Caco-2 (cell line): ENCODE results near the gene CYP2S1. TPM values are rescaled to one million over a fixed set of nuclear protein-coding genes. Genes with fewer than 3 reads are reported as not detected.

Source experiments
- BruUV-seq: library from RNA; stranded (reverse); fragments of 400-500 nt; replicated peaks from 2 replicates; lab custom pipeline; 2021; lab: Mats Ljungman, UMichigan
- CTCF ChIA-PET: fragments of 300-600 bp; sonication (Branson Sonifier 250); formaldehyde crosslinking; loops from one replicate; lab custom pipeline; 2022; ENCODE audit warnings: antibody characterized with exemption; lab: Charles Lee
- POLR2A ChIA-PET: fragments of 300-600 bp; sonication (Branson Sonifier 250); formaldehyde crosslinking; loops from one replicate; lab custom pipeline; 2022; ENCODE audit warnings: antibody characterized with exemption; lab: Charles Lee
- DNase-seq, 2 experiments: peaks; one replicate each; pipeline versions ENCODE4 v3.0.0 to v3.0.0-alpha.2; 2020 to 2022
- H3K27me3 ChIP-seq: replicated peaks from 2 replicates; pipeline ENCODE4 v1.6.0; 2011; ENCODE audit warnings: low read length; ENCODE audit not compliant: control insufficient read depth, insufficient read depth
- H3K36me3 ChIP-seq: 2 replicates; pipeline ENCODE4 v1.5.1; 2011; ENCODE audit warnings: low read length; ENCODE audit not compliant: control insufficient read depth, insufficient read depth
- H3K4me1 ChIP-seq: fragments of 250-450 bp; sonication (Bioruptor Pico); 2 replicates; pipeline ENCODE4 v1.5.1; 2020; ENCODE audit warnings: mild to moderate bottlenecking
- H3K4me3 ChIP-seq: 2 replicates; pipeline ENCODE4 v1.5.1; 2011; ENCODE audit warnings: low read depth, mild to moderate bottlenecking, control low read depth, low read length
- H3K9me3 ChIP-seq: fragments of 250-450 bp; sonication (Bioruptor Pico); 2 replicates; pipeline ENCODE4 v1.5.1; 2020; ENCODE audit warnings: mild to moderate bottlenecking, moderate library complexity
- H3K27ac Mint-ChIP-seq: one replicate; pipeline ENCODE4 v1.8.0; 2022; ENCODE audit warnings: mixed read lengths; ENCODE audit not compliant: unreplicated experiment
- H3K27me3 Mint-ChIP-seq: one replicate; pipeline ENCODE4 v1.8.0; 2022; ENCODE audit warnings: mixed read lengths; ENCODE audit not compliant: insufficient read depth, unreplicated experiment
- H3K36me3 Mint-ChIP-seq: one replicate; pipeline ENCODE4 v1.8.0; 2022; ENCODE audit warnings: mild to moderate bottlenecking, mixed read lengths; ENCODE audit not compliant: insufficient read depth, unreplicated experiment
- H3K4me1 Mint-ChIP-seq: one replicate; pipeline ENCODE4 v1.8.0; 2022; ENCODE audit warnings: low read depth, mixed read lengths; ENCODE audit not compliant: unreplicated experiment
- H3K4me3 Mint-ChIP-seq: one replicate; pipeline ENCODE4 v1.8.0; 2022; ENCODE audit warnings: mild to moderate bottlenecking, moderate library complexity, mixed read lengths; ENCODE audit not compliant: unreplicated experiment
- H3K9me3 Mint-ChIP-seq: one replicate; pipeline ENCODE4 v1.8.0; 2022; ENCODE audit warnings: mixed read lengths; ENCODE audit not compliant: unreplicated experiment
- intact Hi-C: fragments of 100-400 bp; cut with micrococcal nuclease; formaldehyde crosslinking; loops from one replicate; pipeline ENCODE4 v1.10.0; 2022; ENCODE audit not compliant: unreplicated experiment
- total RNA-seq: library from RNA; stranded (reverse); gene quantifications from 2 replicates; pipeline ENCODE4 v1.2.3, GENCODE V29; 2022
- TF ChIP-seq, protein P1 (sequence below), 2 experiments: fragments of 200-600 bp in 1 of 2; IDR thresholded peaks; 1 replicate in 1 of 2; 2 replicates in 1 of 2; pipeline versions ENCODE4 v1.5.1 to v1.8.0; 2011 to 2022; ENCODE audit warnings: antibody characterized with exemption in 1 of 2, control low read depth in 1 of 2, inconsistent platforms in 1 of 2, low read depth in 1 of 2, low read length in 1 of 2, mild to moderate bottlenecking in 1 of 2, moderate library complexity in 1 of 2; ENCODE audit not compliant: insufficient read depth in 1 of 2, severe bottlenecking in 1 of 2, unreplicated experiment in 1 of 2

Gene CYP2S1
- total RNA-seq, 1 experiment from 2014 or later = 56.0 TPM

DNA sequence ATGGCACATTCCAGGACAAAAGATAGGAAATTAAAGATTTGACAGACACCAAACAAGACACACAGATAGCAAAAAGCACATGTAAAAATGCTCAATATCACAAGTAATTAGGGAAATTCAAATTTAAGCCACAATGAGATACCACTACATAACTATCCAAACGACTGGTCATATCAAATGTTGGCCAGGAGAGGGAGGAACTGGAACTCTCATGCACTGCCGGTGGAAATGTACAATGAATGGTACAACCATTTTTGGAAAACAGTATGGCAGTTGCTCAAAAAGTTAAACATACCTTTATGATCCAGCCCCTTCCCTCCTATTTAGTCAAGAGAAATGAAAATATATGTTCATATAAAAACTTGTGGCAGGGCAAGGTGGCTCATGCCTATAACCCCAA, 36.8 kb upstream of the CYP2S1 start:
- ChIA-PET POLR2A (no interaction called here), CTCF (no interaction called here)
- H3K4me1 Mint-ChIP-seq = peaks cover 24% of the 10 kb centered on the region
- Histone ChIP-seq H3K4me3 (no peak overlapping the region), H3K27me3 (no peaks in the 10 kb centered on the region), H3K36me3 (no peaks in the 10 kb centered on the region), H3K4me1 (peaks cover 29% of the 10 kb centered on the region), H3K9me3 (no peaks in the 10 kb centered on the region)
- H3K27me3 Mint-ChIP-seq = no peaks in the 10 kb centered on the region
- H3K4me3 Mint-ChIP-seq = no peak overlapping the region
- H3K36me3 Mint-ChIP-seq = peaks cover 20% of the 10 kb centered on the region
- intact Hi-C loops = no loop called here
- TF ChIP-seq, protein P1, sequence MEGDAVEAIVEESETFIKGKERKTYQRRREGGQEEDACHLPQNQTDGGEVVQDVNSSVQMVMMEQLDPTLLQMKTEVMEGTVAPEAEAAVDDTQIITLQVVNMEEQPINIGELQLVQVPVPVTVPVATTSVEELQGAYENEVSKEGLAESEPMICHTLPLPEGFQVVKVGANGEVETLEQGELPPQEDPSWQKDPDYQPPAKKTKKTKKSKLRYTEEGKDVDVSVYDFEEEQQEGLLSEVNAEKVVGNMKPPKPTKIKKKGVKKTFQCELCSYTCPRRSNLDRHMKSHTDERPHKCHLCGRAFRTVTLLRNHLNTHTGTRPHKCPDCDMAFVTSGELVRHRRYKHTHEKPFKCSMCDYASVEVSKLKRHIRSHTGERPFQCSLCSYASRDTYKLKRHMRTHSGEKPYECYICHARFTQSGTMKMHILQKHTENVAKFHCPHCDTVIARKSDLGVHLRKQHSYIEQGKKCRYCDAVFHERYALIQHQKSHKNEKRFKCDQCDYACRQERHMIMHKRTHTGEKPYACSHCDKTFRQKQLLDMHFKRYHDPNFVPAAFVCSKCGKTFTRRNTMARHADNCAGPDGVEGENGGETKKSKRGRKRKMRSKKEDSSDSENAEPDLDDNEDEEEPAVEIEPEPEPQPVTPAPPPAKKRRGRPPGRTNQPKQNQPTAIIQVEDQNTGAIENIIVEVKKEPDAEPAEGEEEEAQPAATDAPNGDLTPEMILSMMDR (IDR thresholded peaks at IDR 0.05; ENCODE audit: insufficient read depth in 1 of 2, low read depth in 1 of 2, low read length in 1 of 2, severe bottlenecking in 1 of 2, unreplicated experiment in 1 of 2) = peak in 1 of 2 experiments; percentile 32
- DNase-seq = no peak
- no peaks in the 10 kb centered on the region for H3K9me3 Mint-ChIP-seq
- BruUV-seq = no TSS peak
- no peak overlapping the region for H3K27ac Mint-ChIP-seq

DNA sequence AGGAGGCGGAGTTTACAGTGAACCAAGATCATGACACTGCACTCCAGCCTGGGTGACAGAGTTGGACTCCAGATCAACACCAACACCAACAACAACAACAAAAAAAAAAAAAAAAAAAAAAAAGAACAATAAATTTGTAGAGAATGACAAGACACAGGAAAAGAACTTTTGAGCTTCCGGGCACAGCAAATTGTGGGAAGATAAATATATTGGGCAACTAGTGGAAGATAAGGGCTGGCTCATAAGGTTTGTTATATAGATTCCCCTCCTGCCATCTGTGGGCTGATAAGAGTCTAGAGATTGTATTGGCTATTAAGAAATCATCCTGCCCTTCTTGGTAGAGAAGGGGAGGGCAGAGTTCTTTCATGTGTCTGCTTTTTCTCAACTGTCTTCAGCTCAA, 33.1 kb upstream of the CYP2S1 start:
- H3K4me3 Mint-ChIP-seq = no peak overlapping the region
- peak overlapping the region; percentile 91 for H3K27ac Mint-ChIP-seq
- H3K36me3 Mint-ChIP-seq = peaks cover 27% of the 10 kb centered on the region
- H3K4me1 ChIP-seq = peaks cover 30% of the 10 kb centered on the region
- ChIA-PET POLR2A (interaction anchor here (0.6 to 1.7 kb wide), 3 partner anchors 16 to 443 kb away, joined by 3 to 19 read pairs (median 3); partner anchors contain the start of genes COQ8B, CYP2S1 and ITPKC), CTCF (interaction anchor here (0.6 to 1.6 kb wide), 5 partner anchors 16 to 610 kb away, joined by 3 to 6 read pairs (median 5); no protein-coding TSS in a partner anchor)
- no TSS peak for BruUV-seq
- peaks cover 28% of the 10 kb centered on the region for H3K4me1 Mint-ChIP-seq
- intact Hi-C loops = loop anchor here (1.0 kb wide), 2 partner anchors 7 to 16 kb away; no protein-coding TSS in a partner anchor
- H3K4me3 ChIP-seq = no peak overlapping the region
- H3K9me3 ChIP-seq = no peaks in the 10 kb centered on the region
- no peaks in the 10 kb centered on the region for H3K27me3 ChIP-seq
- no peak for DNase-seq
- H3K9me3 Mint-ChIP-seq = peaks cover 6% of the 10 kb centered on the region
- H3K27me3 Mint-ChIP-seq = no peaks in the 10 kb centered on the region
- TF ChIP-seq, protein P1 (IDR thresholded peaks at IDR 0.05; ENCODE audit: insufficient read depth in 1 of 2, low read depth in 1 of 2, low read length in 1 of 2, severe bottlenecking in 1 of 2, unreplicated experiment in 1 of 2) = no peak
- H3K36me3 ChIP-seq = no peaks in the 10 kb centered on the region

DNA sequence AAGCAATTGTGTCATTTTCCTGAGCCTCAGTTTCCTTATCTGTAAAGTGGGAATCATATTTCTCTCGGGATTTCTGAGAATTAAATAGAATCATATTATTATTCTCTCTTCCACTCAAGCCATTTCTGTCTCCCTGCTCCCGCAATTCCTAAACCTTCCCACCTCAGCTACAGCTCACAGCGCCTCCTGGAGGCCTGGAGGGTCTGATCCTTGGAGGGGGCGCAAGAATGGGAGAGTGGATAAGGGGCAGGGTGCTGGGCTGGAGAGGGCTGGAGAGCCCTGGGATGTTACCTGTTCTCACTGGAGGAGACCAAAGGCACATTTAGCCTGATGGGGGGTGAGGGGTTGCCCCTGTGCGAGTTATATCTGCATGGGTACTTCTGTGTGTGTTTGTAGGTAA, 31.1 kb upstream of the CYP2S1 start:
- H3K4me3 ChIP-seq = no peak overlapping the region
- peak in 1 of 2 experiments; percentile 57 for DNase-seq
- H3K9me3 ChIP-seq = no peaks in the 10 kb centered on the region
- TF ChIP-seq, protein P1 (IDR thresholded peaks at IDR 0.05; ENCODE audit: insufficient read depth in 1 of 2, low read depth in 1 of 2, low read length in 1 of 2, severe bottlenecking in 1 of 2, unreplicated experiment in 1 of 2) = peak in 1 of 2 experiments; percentile 24
- POLR2A ChIA-PET = no interaction called here
- no TSS peak for BruUV-seq
- H3K36me3 ChIP-seq = no peaks in the 10 kb centered on the region; the same call in 1 of the 2 replicates
- CTCF ChIA-PET = interaction anchor here (0.5 kb wide), 1 partner anchor 54 kb away, joined by 6 read pairs; no protein-coding TSS in a partner anchor
- H3K9me3 Mint-ChIP-seq = peaks cover 10% of the 10 kb centered on the region
- intact Hi-C loops = no loop called here
- H3K36me3 Mint-ChIP-seq = peaks cover 27% of the 10 kb centered on the region
- no peaks in the 10 kb centered on the region for H3K27me3 ChIP-seq
- peaks cover 35% of the 10 kb centered on the region for H3K4me1 Mint-ChIP-seq
- no peak overlapping the region for H3K27ac Mint-ChIP-seq
- no peak overlapping the region for H3K4me3 Mint-ChIP-seq
- H3K27me3 Mint-ChIP-seq = no peaks in the 10 kb centered on the region
- H3K4me1 ChIP-seq = peaks cover 42% of the 10 kb centered on the region
